Psoas muscle (tissue), 8 donors: Measurements from ENCODE around the gene AVEN. TPM values are rescaled to one million over a fixed set of nuclear protein-coding genes. Genes with fewer than 3 reads are reported as not detected.

ENCODE experiments used
- ATAC-seq, 4 donors: fragments of 200-7000 bp; cut with Tn5 transposase; one replicate each; pipeline ENCODE4 v1.9.1; 2020; ENCODE audit warnings: moderate library complexity in 3 of 4, mild to moderate bottlenecking in 2 of 4
- DNase-seq, 2 donors: peaks; one replicate each; pipeline ENCODE4 v3.0.0-alpha.2; 2020
- H3K27ac ChIP-seq: fragments of 200-600 bp; one replicate; pipeline ENCODE4 v1.8.0; 2022
- H3K27me3 ChIP-seq, 3 donors: fragments of 200-600 bp in 1 of 3; one replicate each; pipeline versions ENCODE4 v1.6.1 to v1.8.0; 2013 to 2022; ENCODE audit warnings: low read length in 2 of 3, mild to moderate bottlenecking in 2 of 3, moderate library complexity in 1 of 3; ENCODE audit not compliant: insufficient read depth in 3 of 3
- H3K36me3 ChIP-seq, 2 donors: fragments of 200-600 bp in 1 of 2; one replicate each; pipeline versions ENCODE4 v1.6.1 to v1.8.0; 2013 to 2022; ENCODE audit warnings: low read depth in 1 of 2, mild to moderate bottlenecking in 1 of 2, moderate library complexity in 1 of 2; ENCODE audit not compliant: insufficient read depth in 1 of 2
- H3K4me1 ChIP-seq: fragments of 200-600 bp; one replicate; pipeline ENCODE4 v1.8.0; 2022
- H3K4me3 ChIP-seq: fragments of 200-600 bp; one replicate; pipeline ENCODE4 v1.8.0; 2022; ENCODE audit warnings: mild to moderate bottlenecking
- H3K9me3 ChIP-seq: fragments of 200-600 bp; one replicate; pipeline ENCODE4 v1.8.0; 2022
- WGBS, 3 donors: extraction: QIAGEN DNeasy Blood & Tissue Kit; methylation state at CpG; one replicate each; pipeline versions ENCODE4 v1.1.6 to v1.1.7; 2013; 5-methylcytosine and 5-hydroxymethylcytosine counted together
- intact Hi-C, 2 donors: fragments of 100-400 bp; cut with DNase I; formaldehyde crosslinking; loops; one replicate each; pipeline versions ENCODE4 v1.11.0 to v1.14.2; 2022
- polyA plus RNA-seq, 3 donors: library from polyadenylated mRNA; stranded (reverse); fragments of 200-250 nt; gene quantifications; one replicate each; pipeline ENCODE4 v1.2.3, GENCODE V29; 2013
- total RNA-seq, 4 donors: library from RNA; stranded (reverse); fragmentation: NEBNext Ultra II Directional in 2 of 4; extraction: Animal tissue kit (Norgen Biotek cat#: 25700) in 2 of 4; gene quantifications; one replicate each; pipeline versions ENCODE4 v1.2.1 to v1.2.4, GENCODE V29; 2021 to 2023
- TF ChIP-seq, protein P1 (sequence below): fragments of 200-600 bp; IDR thresholded peaks from one replicate; pipeline ENCODE4 v1.8.0; 2022; ENCODE audit warnings: antibody characterized with exemption
- donor health status: healthy with polysubstance abuse.
- donor health status: DM: no; HTN: no; CAD: no; lungs with moderate emphysema.
- donor health status: Bipolar disorder and iron deficiency.
- donor health status: healthy.
- donor health status: DM: yes; HTN: yes; CAD: no.
- donor health status: DM: no; HTN: no; CAD: no.
- donor health status: DM: no; HTN: no; CAD: no.
- donor health status: DM: yes; HTN: yes; CAD: no.

AVEN gene
- total and polyA plus RNA-seq, 7 donors: 17.2 to 30.3 (median 22.3) TPM

DNA sequence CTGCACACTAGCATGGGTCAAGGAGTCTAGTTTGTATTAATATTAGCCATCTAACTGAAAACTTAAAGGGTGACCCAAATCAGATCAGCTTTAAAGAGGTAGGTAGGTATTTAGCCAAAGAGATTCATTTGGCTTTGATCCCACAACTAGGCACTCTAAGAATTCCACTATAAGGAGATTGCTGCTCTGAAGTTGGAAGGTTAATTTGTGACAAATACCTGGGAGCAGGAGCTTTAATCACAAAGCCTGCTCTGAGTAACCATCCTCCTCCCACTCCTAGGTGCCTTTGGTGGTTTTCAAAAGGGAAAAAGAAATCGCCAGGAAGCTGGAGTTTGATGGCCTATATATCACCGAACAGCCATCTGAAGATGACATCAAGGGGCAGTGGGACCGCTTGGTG is 191.0 kb downstream of the AVEN start:
- Histone ChIP-seq H3K27ac (no peak overlapping the region), H3K36me3 (peaks cover 0 to 43% of the 10 kb centered on the region in 2 donors), H3K4me3 (no peak overlapping the region), H3K9me3 (no peaks in the 10 kb centered on the region), H3K27me3 (no peaks in the 10 kb centered on the region), H3K4me1 (no peaks in the 10 kb centered on the region)
- 92 to 94% (median 92%) methylated on average over 3 of the region's 3 CpGs for WGBS, 3 donors
- ATAC-seq (no peak), DNase-seq (no peak)
- TF ChIP-seq, protein P1, sequence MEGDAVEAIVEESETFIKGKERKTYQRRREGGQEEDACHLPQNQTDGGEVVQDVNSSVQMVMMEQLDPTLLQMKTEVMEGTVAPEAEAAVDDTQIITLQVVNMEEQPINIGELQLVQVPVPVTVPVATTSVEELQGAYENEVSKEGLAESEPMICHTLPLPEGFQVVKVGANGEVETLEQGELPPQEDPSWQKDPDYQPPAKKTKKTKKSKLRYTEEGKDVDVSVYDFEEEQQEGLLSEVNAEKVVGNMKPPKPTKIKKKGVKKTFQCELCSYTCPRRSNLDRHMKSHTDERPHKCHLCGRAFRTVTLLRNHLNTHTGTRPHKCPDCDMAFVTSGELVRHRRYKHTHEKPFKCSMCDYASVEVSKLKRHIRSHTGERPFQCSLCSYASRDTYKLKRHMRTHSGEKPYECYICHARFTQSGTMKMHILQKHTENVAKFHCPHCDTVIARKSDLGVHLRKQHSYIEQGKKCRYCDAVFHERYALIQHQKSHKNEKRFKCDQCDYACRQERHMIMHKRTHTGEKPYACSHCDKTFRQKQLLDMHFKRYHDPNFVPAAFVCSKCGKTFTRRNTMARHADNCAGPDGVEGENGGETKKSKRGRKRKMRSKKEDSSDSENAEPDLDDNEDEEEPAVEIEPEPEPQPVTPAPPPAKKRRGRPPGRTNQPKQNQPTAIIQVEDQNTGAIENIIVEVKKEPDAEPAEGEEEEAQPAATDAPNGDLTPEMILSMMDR: no peak
- intact Hi-C loops: loop anchor here in 1 of 2 donors (10.0 kb wide), 1 partner anchor 57 kb away; no protein-coding TSS in a partner anchor

DNA sequence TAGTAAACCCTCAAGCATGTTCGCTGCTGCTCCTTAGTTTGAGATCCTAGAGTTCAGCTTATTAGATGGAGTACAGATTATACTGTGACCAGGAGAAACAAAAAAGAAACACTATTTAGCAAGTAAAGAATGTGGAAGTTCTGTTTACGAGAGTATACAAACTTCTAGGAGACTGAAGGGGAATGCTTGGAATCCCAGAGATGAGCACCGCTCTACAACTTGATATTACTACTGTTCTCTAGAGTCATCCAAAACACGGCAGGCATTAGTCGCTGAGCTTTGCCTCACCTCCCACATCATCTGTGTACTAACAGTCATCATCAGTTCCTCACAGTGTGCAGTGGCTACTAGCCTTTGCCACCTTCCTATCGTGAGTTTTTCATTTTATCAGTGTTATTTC is 192.1 kb downstream of the AVEN start:
- H3K4me1 ChIP-seq: no peaks in the 10 kb centered on the region
- intact Hi-C loops: loop anchor here in 1 of 2 donors (10.0 kb wide), 1 partner anchor 58 kb away; no protein-coding TSS in a partner anchor
- no peak for DNase-seq
- no peak for ATAC-seq
- 81 to 88% (median 88%) methylated on average over 6 of the region's 6 CpGs for WGBS, 3 donors
- no peak overlapping the region for H3K4me3 ChIP-seq
- H3K27ac ChIP-seq: no peak overlapping the region
- no peaks in the 10 kb centered on the region for H3K27me3 ChIP-seq
- no peaks in the 10 kb centered on the region for H3K9me3 ChIP-seq
- TF ChIP-seq, protein P1: no peak
- peaks cover 0 to 34% of the 10 kb centered on the region in 2 donors for H3K36me3 ChIP-seq

DNA sequence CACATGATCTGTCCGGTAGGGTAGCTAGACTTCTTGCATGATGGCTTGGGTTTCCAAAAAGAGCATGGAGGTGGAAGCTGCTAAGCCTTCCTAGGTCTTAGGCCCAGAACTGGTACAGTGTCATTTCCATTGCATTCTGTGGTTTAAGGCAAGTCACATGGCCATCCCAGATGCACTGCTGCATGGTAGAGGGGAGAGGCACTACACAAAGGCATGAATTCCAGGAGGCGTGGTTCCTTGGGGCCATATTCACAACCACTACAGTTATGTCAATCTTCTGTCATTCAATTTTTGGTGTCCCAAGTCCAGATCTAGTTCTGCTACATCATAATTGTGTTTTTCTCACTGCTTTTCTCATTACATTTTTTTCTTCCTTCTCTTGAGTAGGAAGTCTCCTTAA is 192.9 kb downstream of the AVEN start:
- no peak overlapping the region for H3K27ac ChIP-seq
- DNase-seq: no peak
- TF ChIP-seq, protein P1: no peak
- H3K4me1 ChIP-seq: no peaks in the 10 kb centered on the region
- no peaks in the 10 kb centered on the region for H3K9me3 ChIP-seq
- no peak overlapping the region for H3K4me3 ChIP-seq
- H3K36me3 ChIP-seq: peaks cover 0 to 34% of the 10 kb centered on the region in 2 donors
- intact Hi-C loops: loop anchor here in 1 of 2 donors (10.0 kb wide), 1 partner anchor 59 kb away; no protein-coding TSS in a partner anchor
- no peaks in the 10 kb centered on the region for H3K27me3 ChIP-seq
- 92 to 94% (median 94%) methylated on average over 2 of the region's 2 CpGs for WGBS, 3 donors
- no peak for ATAC-seq

DNA sequence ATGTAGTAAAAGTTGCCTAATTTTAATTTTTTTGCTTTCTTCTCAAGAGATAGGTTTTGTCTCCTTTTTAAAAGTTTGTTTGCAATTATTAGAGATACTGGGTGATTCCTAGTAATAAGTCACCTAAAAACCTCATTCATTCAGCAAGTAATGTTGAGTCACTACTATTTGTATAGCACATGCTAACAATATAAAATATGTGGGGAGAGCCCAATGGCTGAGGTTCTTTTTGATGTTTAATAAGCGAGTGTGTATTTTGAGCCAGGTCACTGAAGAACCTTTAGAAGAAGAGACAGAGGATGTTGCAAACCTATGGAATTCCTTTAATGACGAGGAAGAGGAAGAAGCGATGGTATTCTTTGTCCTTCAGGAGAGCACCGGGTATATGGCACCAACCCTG is 194.4 kb downstream of the AVEN start:
- 90 to 96% (median 91%) methylated on average over 4 of the region's 4 CpGs for WGBS, 3 donors
- no peak for ATAC-seq

More for the DNA sequence above, 194.4 kb downstream of the AVEN start:
- Histone ChIP-seq H3K27me3 (no peaks in the 10 kb centered on the region), H3K9me3 (no peaks in the 10 kb centered on the region), H3K4me3 (no peak overlapping the region), H3K27ac (no peak overlapping the region), H3K36me3 (peaks cover 0 to 40% of the 10 kb centered on the region in 2 donors), H3K4me1 (no peaks in the 10 kb centered on the region)
- TF ChIP-seq, protein P1: no peak
- DNase-seq: no peak
- intact Hi-C loops: loop anchor here in 1 of 2 donors (10.0 kb wide), 1 partner anchor 60 kb away; no protein-coding TSS in a partner anchor
